H1 (cell line): Measurements from ENCODE around the gene ASTN1. TPM values are rescaled to one million over a fixed set of nuclear protein-coding genes. Genes with fewer than 3 reads are reported as not detected.

Source experiments
- HDAC2 ChIP-seq, 2 experiments: fragments of 300-600 bp in 1 of 2; sonication (generic) in 1 of 2; IDR thresholded peaks; 2 replicates each; pipeline ENCODE4 v1.6.1; 2011 to 2012; ENCODE audit warnings: low read depth in 2 of 2, low read length in 2 of 2, mild to moderate bottlenecking in 2 of 2, moderate library complexity in 2 of 2, borderline replicate concordance in 1 of 2, inconsistent platforms in 1 of 2
- polyA plus RNA-seq, 7 experiments: library from polyadenylated mRNA; depleted of rRNA in 3 of 7; stranded (reverse) in 5 of 7; unstranded in 2 of 7; fragments of >200 nt in 5 of 7; fragments of 200-250 nt in 2 of 7; gene quantifications; 1 replicate in 5 of 7; 2 replicates in 1 of 7; 4 replicates in 1 of 7; pipeline versions ENCODE4 v1.2.1 to v1.2.3, GENCODE V29; 2011 to 2013; ENCODE audit warnings: missing spikeins in 2 of 7, mixed read lengths in 2 of 7
- total RNA-seq: library from RNA; stranded (reverse); fragmentation: NEBNext Ultra II Directional; extraction: Animal tissue kit (Norgen Biotek cat#: 25700); gene quantifications from 2 replicates; pipeline ENCODE4 v1.2.1, GENCODE V29; 2021
- TF ChIP-seq, protein P1 (sequence below): IDR thresholded peaks from 2 replicates; pipeline ENCODE4 v1.6.1; 2011; ENCODE audit warnings: low read length, improper control_type of control experiment

ASTN1 gene
- total and polyA plus RNA-seq, 2 of the 8 experiments (the other 6 are each of a cell fraction or from before 2014, with no cell fraction given): 2.9 to 4.1 TPM

GRCh38 chr1:176919386-176920378 is 244.8 kb downstream of the ASTN1 start (continued):
- TF ChIP-seq, protein P1, sequence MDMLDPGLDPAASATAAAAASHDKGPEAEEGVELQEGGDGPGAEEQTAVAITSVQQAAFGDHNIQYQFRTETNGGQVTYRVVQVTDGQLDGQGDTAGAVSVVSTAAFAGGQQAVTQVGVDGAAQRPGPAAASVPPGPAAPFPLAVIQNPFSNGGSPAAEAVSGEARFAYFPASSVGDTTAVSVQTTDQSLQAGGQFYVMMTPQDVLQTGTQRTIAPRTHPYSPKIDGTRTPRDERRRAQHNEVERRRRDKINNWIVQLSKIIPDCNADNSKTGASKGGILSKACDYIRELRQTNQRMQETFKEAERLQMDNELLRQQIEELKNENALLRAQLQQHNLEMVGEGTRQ: no peak
- no peak for TF ChIP-seq HDAC2 (IDR thresholded peaks at IDR 0.05; ENCODE audit: borderline replicate concordance in 1 of 2, low read depth in 2 of 2, low read length in 2 of 2)
